Activated T-helper 17 cell treated with anti-CD3 and anti-CD28 coated beads, Interleukin-2, amount 50 U/mL, for 72 hours (primary cell): ENCODE data around the gene TLE3. TPM values are rescaled to one million over a fixed set of nuclear protein-coding genes. Genes with fewer than 3 reads are reported as not detected.
"Not testable (repeated sequence)": the region's sequence is repeated elsewhere in the genome, so short reads cannot be mapped to it uniquely, and the experiment has no call there.

Experiments
- ATAC-seq: fragments of 150-1000 bp; cut with Tn5 transposase; replicated peaks from 2 replicates; pipeline ENCODE4 v1.10.0; 2021; ENCODE audit warnings: mild to moderate bottlenecking, moderate library complexity
- H3K27ac Mint-ChIP-seq: one replicate; pipeline ENCODE4 v1.8.0; 2022; ENCODE audit warnings: mixed read lengths
- H3K27me3 Mint-ChIP-seq: one replicate; pipeline ENCODE4 v1.8.0; 2022; ENCODE audit warnings: mixed read lengths
- H3K36me3 Mint-ChIP-seq: one replicate; pipeline ENCODE4 v1.8.0; 2022; ENCODE audit warnings: low read depth, mild to moderate bottlenecking, mixed read lengths
- H3K4me1 Mint-ChIP-seq: one replicate; pipeline ENCODE4 v1.8.0; 2022; ENCODE audit warnings: mixed read lengths
- H3K4me3 Mint-ChIP-seq: one replicate; pipeline ENCODE4 v1.8.0; 2022; ENCODE audit warnings: mild to moderate bottlenecking, mixed read lengths
- H3K9me3 Mint-ChIP-seq: one replicate; pipeline ENCODE4 v1.8.0; 2022; ENCODE audit warnings: mixed read lengths
- total RNA-seq, 2 donors: library from RNA; stranded (reverse); gene quantifications; one replicate each; pipeline ENCODE4 v1.2.3, GENCODE V29; 2022

TLE3 gene
- total RNA-seq, 2 donors from 2014 or later = 94.9 to 131 TPM

DNA sequence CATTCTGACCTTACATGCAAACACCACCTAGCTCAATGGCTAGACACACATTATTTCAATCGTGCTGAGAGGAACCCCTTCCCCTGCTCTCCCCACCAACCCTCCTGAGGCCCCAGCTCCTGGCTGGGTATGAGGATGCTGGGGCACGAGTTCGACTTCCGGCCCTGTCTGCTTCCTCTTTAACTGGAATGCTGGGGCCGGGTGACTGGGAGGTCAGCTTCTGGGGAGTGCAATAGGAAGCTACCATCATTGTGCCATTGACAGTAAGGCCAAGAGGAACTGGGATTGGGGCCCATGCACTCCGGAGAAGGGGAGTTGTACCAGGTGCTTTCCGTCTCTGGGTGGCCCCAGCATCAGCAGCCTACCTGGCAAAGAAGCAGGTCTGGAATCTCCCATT lies 15.6 kb upstream of the TLE3 start:
- H3K4me1 Mint-ChIP-seq = no peaks in the 10 kb centered on the region
- H3K27me3 Mint-ChIP-seq = peaks cover 6% of the 10 kb centered on the region

DNA sequence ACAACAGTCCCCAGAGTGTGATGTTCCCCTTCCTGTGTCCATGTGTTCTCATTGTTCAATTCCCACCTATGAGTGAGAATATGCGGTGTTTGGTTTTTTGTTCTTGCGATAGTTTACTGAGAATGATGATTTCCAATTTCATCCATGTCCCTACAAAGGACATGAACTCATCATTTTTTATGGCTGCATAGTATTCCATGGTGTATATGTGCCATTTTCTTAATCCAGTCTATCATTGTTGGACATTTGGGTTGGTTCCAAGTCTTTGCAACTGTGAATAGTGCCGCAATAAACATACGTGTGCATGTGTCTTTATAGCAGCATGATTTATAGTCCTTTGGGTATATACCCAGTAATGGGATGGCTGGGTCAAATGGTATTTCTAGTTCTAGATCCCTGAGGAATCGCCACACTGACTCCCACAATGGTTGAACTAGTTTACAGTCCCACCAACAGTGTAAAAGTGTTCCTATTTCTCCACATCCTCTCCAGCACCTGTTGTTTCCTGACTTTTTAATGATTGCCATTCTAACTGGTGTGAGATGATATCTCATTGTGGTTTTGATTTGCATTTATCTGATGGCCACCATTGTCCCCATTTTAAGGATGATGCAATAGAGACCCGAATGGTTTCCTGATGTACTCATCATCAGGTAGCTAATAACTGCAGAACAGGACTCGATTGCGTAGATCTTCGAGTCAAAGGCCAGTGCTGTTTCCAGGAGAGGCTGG lies 15.0 kb upstream of the TLE3 start:
- H3K36me3 Mint-ChIP-seq, H3K4me3 Mint-ChIP-seq, ATAC-seq, H3K27ac Mint-ChIP-seq, H3K4me1 Mint-ChIP-seq, H3K27me3 Mint-ChIP-seq, H3K9me3 Mint-ChIP-seq: not testable (repeated sequence)

More for the DNA sequence above, 15.6 kb upstream of the TLE3 start:
- ATAC-seq = no peak
- H3K27ac Mint-ChIP-seq = no peak overlapping the region
- no peak overlapping the region for H3K4me3 Mint-ChIP-seq
- no peaks in the 10 kb centered on the region for H3K9me3 Mint-ChIP-seq
- no peaks in the 10 kb centered on the region for H3K36me3 Mint-ChIP-seq

DNA sequence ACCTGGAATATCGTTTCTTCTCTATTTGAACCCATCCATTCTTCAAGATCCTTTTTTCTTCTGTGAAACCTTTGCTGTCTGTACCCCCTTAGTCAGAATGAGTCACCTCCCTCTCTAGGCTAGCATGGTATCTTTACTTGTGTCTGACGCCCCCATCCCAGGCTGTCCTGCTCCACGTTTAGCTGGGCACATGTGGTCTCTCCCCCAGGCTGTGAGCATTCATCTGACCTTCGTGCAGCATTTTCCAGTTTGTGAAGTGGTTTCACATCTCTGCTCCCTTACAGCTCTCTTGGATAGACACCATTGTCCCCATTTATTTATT lies 14.3 kb upstream of the TLE3 start:
- Mint-ChIP-seq H3K27me3 (peaks cover 6% of the 10 kb centered on the region), H3K9me3 (no peaks in the 10 kb centered on the region), H3K4me1 (no peaks in the 10 kb centered on the region), H3K4me3 (no peak overlapping the region), H3K36me3 (no peaks in the 10 kb centered on the region), H3K27ac (no peak overlapping the region)
- ATAC-seq = no peak

DNA sequence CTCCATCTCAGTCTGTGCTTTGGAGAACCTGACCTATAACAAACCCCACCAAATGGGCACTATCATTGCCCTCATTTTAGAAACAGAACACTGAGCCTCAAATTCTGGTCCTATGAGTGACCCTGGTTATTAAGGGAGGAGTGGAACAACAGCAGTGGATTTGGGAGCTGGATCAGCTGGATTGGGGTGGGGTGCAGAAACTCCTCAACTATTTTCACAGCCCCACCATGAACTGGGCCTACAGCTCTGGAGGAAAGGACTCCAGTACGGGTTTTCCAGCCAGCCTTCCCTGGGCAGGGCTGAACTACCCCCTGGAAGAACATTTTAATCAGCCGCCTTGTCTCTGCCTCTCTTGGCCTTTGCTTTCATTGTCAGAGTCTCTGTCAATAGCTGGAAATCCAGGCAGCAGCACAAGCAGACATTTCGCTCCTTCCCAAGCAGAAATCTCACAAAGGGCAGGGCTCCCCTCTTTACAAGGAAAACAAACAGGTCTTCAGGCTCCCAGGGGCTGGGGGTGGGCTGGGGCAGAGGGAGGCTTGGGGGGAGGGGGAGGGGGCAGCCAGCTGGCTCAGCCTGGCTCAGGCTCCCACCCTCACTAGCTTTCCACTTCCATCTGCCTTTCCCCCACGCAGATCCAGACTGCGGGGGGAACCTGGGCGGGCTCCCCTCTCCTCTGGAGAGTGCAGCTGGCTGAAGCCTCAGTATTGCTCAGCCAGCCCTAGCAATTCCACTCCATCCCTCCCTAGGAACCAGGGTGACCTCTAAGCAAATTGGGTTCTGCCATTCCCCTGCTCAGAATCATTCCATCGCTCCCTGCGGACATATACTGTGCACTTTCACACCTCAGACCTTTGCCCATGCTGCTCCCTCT lies 13.7 kb upstream of the TLE3 start:
- Mint-ChIP-seq H3K4me1 (no peaks in the 10 kb centered on the region), H3K27me3 (peaks cover 6% of the 10 kb centered on the region), H3K36me3 (no peaks in the 10 kb centered on the region), H3K4me3 (no peak overlapping the region), H3K9me3 (no peaks in the 10 kb centered on the region), H3K27ac (no peak overlapping the region)
- ATAC-seq = no peak

DNA sequence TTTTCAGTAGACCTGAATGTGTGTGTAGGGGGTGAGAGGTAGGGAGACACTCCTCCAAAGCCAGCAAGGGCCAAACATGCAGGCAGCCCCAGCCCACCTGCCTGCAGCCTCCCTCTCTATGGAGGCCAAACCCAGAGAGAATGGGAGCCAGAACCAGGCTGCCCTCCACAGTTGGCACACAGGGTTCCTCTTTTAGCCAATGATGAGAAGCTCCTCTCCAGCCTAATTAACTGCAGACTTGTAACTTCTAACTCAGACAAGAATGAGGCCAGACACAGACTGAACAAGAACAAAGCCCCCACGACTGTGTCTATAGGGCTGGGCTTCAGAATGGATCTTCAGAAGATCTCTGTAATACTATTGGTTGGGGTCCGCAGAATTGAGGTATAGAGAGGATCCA lies 12.3 kb upstream of the TLE3 start:
- Mint-ChIP-seq H3K27ac (no peak overlapping the region), H3K4me1 (no peaks in the 10 kb centered on the region), H3K4me3 (no peak overlapping the region), H3K36me3 (no peaks in the 10 kb centered on the region), H3K27me3 (peaks cover 6% of the 10 kb centered on the region), H3K9me3 (no peaks in the 10 kb centered on the region)
- no peak for ATAC-seq

DNA sequence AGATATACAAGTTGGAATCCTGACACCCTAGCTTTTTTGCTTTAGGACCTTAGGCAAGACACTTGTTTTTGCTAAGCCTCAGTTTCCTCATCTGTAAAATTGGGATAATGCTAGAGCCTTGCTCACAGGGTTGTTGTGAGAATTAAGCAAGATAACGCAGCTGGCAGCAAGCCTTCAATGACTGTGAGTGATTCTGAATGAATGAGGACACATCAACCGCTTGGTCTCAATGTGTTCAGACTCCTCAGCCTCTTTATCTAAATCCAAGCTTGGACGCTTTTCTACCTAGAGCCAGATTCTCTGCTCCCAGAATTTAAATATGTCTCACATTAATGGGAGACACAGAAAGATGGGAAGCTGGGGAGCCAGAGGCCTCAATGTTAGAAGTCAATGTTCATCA lies 11.8 kb upstream of the TLE3 start:
- Mint-ChIP-seq H3K4me3 (no peak overlapping the region), H3K36me3 (no peaks in the 10 kb centered on the region), H3K27ac (no peak overlapping the region), H3K27me3 (peaks cover 6% of the 10 kb centered on the region), H3K9me3 (no peaks in the 10 kb centered on the region), H3K4me1 (no peaks in the 10 kb centered on the region)
- no peak for ATAC-seq

DNA sequence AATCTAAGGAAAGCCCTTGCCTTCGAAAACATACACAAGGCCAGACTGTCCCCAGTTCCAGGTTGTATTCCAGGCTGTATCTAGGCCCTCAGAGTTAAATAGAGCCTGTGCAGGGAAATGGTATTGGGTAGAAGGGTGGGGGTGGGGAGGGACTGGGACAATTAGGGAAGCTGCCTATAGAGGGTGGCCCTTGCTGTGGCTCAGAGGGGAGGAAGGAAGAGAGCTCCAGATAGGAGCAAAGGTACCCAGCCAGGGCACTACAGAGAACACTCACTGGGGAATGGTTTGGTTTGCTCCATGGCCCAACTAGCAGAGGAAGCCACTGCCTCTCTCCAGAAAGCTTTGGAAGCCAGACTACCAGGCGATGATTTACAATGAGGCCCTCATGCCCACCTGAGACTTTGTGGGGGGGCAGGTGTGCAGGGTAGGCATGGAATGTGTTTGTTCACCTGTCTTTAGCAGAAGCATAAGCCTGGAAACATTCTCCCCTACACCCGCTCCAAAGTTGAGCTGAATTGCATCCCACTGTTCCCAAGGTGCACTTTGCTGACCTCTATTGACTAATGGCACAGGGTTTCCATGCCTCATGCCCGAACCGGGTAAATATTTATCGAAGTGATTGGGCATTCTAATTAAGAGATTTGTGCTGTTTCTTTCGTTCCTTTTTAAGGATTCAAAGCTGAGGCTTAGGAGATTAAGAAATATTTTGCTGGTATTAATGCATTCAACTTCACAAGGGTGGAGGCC lies 6.3 kb upstream of the TLE3 start:
- Mint-ChIP-seq H3K27me3 (peaks cover 4% of the 10 kb centered on the region), H3K4me1 (no peaks in the 10 kb centered on the region)

DNA sequence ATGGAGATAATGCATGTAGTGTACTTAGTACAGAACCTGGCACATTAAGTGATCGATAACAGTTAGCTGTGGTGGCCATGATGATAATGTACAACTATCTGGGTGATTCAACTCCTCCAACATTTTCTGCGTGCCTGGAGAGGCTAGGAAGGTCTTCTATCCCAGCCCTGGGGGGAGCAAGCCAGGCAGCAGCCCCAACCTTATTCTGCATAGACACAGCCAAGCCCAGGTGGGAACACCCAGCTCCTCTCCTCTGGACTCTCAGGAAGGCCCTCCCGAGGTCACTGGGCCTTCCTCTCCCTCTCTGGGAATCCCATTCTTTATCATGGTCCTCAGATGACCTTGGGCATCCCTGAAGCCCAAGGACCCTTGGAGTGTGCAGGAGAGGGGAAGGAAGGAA lies 5.1 kb upstream of the TLE3 start:
- H3K27me3 Mint-ChIP-seq = peaks cover 4% of the 10 kb centered on the region
- no peak for ATAC-seq

More for the DNA sequence above, 6.3 kb upstream of the TLE3 start:
- ATAC-seq = no peak
- Mint-ChIP-seq H3K4me3 (no peak overlapping the region), H3K27ac (no peak overlapping the region), H3K9me3 (no peaks in the 10 kb centered on the region), H3K36me3 (peaks cover 7% of the 10 kb centered on the region)

DNA sequence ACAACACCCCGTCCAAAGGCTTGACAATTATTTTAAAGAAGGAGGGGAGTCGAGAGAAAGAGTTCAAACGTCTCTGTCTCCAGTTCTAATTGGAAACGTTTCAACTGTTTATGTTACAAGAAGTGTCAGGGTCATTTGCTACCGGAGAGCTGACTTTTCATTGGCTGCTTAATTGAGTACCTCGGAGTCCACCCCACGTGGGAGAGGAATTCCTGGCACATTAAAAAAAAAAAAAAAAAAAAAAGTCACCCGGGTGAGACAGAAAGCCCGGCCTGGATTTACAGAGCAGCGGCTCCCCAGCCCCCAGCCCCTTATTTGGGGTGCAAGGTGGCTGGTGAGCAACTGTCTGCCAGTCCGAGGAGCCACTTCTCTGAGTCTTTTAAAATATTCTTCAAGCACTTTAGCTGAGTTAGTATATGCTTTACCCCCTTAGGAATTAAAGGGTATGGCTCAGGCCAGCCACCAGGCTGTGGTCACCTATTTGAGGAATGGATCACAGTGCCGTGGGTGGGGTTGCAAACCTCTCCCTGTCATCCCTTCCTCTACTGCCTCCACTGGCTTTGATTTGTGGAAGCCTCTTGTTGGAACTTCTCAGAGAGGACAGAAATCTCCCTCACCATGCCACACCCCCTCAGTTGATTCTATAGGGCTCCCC lies 3.9 kb upstream of the TLE3 start:
- H3K9me3 Mint-ChIP-seq = no peaks in the 10 kb centered on the region
- H3K4me1 Mint-ChIP-seq = peaks cover 3% of the 10 kb centered on the region
- peaks cover 16% of the 10 kb centered on the region for H3K36me3 Mint-ChIP-seq
- ATAC-seq = no peak
- H3K4me3 Mint-ChIP-seq = no peak overlapping the region
- H3K27ac Mint-ChIP-seq = no peak overlapping the region
- peaks cover 4% of the 10 kb centered on the region for H3K27me3 Mint-ChIP-seq

More for the DNA sequence above, 5.1 kb upstream of the TLE3 start:
- no peak overlapping the region for H3K27ac Mint-ChIP-seq
- H3K4me1 Mint-ChIP-seq = peaks cover 1% of the 10 kb centered on the region
- H3K36me3 Mint-ChIP-seq = peaks cover 9% of the 10 kb centered on the region
- H3K4me3 Mint-ChIP-seq = no peak overlapping the region
- H3K9me3 Mint-ChIP-seq = no peaks in the 10 kb centered on the region

DNA sequence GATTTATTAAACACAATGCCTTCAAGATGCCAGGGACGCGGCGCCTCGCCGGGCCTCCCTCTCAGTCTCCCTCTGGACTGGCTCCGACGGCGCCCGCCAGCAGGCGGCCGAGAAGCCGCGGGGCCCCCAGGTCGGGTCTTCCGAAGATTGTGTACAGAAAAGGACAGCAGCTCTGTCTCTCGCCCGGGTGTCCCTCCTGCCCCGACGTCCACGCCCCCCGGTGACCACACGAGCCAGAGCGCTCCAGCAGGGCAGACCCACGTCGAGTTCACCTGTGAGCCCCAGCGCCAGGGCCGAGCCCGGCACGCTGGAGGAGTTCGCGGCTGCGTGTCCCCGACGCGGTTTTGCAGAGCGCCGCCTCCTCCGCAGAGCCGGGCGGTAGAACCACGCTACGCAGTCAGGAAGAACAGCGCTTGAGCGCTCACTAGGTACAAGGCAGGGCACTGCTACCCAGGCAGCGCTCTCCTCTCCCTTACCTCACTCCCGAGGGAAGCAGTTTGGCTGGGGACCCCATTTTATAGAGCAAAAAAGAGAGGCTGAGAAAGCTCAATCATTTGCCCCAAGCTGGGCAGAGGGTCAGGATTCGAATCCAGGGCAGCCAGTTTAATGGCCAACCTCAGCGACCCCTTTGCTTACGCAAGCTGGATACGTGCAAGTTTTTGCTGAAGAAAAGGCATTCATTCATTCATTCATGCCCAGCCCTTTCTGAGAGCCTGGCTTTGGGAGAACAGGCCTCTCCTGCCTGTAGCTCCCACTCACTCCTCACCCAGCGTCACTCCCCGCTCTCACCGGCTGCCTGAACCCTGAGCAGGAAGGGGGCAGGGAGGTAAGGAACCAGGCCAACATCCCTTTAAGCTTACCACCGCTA lies 3.0 kb upstream of the TLE3 start:
- H3K4me3 Mint-ChIP-seq = peak overlapping the region; percentile 99
- peaks cover 3% of the 10 kb centered on the region for H3K4me1 Mint-ChIP-seq
- peak; percentile 26 for ATAC-seq
- H3K9me3 Mint-ChIP-seq = no peaks in the 10 kb centered on the region
- peaks cover 4% of the 10 kb centered on the region for H3K27me3 Mint-ChIP-seq
- H3K27ac Mint-ChIP-seq = peak overlapping the region; percentile 25
- H3K36me3 Mint-ChIP-seq = peaks cover 24% of the 10 kb centered on the region

DNA sequence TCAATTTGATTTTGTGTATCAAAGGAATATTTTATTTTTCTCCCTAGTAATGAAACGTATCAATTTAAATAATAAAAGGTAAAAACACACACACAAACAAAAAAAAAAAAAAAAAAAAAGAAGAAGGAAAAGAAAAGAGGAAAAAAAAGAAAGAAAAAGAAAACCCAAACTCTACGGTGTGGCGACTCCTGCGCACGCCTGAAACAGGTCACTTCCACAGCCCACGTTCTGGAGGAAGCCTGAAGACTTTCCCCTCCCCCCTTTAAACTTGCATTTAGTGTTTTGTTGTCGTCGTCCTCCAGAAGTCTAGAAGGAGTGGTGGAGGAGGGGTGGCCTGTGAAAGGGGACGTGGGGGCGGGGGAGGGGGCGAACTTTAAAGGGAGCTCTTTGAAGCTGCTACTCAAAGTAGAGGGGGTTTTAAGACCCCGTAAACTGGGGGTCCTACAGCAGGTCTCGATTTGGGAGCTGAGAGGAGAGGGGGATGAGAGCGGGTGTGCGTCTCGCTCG lies 2.3 kb upstream of the TLE3 start:
- no peak for ATAC-seq
- H3K4me3 Mint-ChIP-seq = peak overlapping the region; percentile 99
- peaks cover 3% of the 10 kb centered on the region for H3K4me1 Mint-ChIP-seq
- H3K9me3 Mint-ChIP-seq = no peaks in the 10 kb centered on the region
- H3K27me3 Mint-ChIP-seq = peaks cover 4% of the 10 kb centered on the region
- peak overlapping the region; percentile 93 for H3K27ac Mint-ChIP-seq
- peaks cover 31% of the 10 kb centered on the region for H3K36me3 Mint-ChIP-seq

DNA sequence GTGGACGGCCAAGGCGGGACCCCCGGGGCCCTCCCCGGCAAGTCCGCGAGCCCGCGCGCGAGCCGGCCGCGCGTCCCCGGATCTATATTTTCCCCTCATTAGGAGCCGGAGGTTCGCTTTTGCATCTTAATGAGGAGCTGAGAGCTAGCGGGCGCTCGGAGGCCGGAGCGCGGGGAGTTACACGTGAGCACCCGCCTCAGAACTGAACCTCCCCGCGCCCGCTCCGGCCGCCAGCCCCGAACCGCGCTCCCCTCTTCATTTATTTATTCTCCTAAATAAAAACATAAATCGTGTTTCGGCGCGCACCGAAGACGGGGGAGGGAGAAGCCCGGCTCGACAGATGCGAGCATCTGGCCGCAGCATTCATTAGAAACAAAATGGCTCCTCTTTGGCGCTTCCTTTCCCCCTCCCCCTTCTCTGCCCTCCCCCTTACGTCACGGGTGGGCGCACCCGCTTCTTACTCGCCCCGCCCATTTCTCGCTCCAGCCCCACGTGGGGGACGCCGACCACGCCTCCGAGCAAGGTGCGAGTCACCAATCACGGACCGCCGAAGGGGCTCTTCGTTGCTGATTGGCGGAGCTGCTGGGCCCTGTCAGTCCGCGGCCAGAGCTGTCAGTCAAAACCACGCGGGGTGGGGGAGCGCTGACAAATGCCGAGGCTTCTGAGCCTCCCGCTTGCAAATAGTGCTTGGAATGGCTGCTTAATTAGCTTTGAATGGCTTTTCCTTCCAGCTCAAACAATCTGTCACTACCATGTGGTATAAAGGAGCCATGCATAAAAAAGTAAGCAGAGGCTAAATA lies 1.6 kb upstream of the TLE3 start:
- H3K27me3 Mint-ChIP-seq = peaks cover 4% of the 10 kb centered on the region
- peak; percentile 74 for ATAC-seq
- peaks cover 10% of the 10 kb centered on the region for H3K4me1 Mint-ChIP-seq
- H3K27ac Mint-ChIP-seq = peak overlapping the region; percentile 93
- peak overlapping the region; percentile 99 for H3K4me3 Mint-ChIP-seq
- H3K36me3 Mint-ChIP-seq = peaks cover 38% of the 10 kb centered on the region
- no peaks in the 10 kb centered on the region for H3K9me3 Mint-ChIP-seq
